AG04450 (cell line): Measurements from ENCODE around the gene KIF1C. TPM values are rescaled to one million over a fixed set of nuclear protein-coding genes. Genes with fewer than 3 reads are reported as not detected.
A peak's percentile ranks its signal among the peaks of the same experiment; 100 is the strongest.

Experiments used
- CTCF ChIA-PET: fragments of 300-600, 350-600 bp; formaldehyde crosslinking; extraction: SDS; loops from one replicate; lab custom pipeline; 2022; ENCODE audit warnings: antibody characterized with exemption, inconsistent platforms; lab: Charles Lee
- POLR2A ChIA-PET: fragments of 350-600 bp; formaldehyde crosslinking; extraction: SDS; loops from one replicate; lab custom pipeline; 2021; ENCODE audit warnings: antibody characterized with exemption, inconsistent platforms; lab: Yijun Ruan, JAX
- DNase-seq: peaks from one replicate; pipeline ENCODE4 v3.0.0-alpha.2; 2011; ENCODE audit warnings: low read depth, low spot score
- H3K27ac ChIP-seq: one replicate; pipeline ENCODE4 v1.5.1; 2012; ENCODE audit warnings: low read depth, low read length, control low read depth
- H3K27me3 ChIP-seq: one replicate; pipeline ENCODE4 v1.6.0; 2012; ENCODE audit warnings: low read length; ENCODE audit not compliant: control insufficient read depth, insufficient read depth
- H3K4me3 ChIP-seq: 2 replicates; pipeline ENCODE4 v1.5.1; 2011; ENCODE audit warnings: mild to moderate bottlenecking, low read depth, low read length, control low read depth
- H3K9me3 ChIP-seq: 2 replicates; pipeline ENCODE4 v1.5.1; 2012; ENCODE audit warnings: low read length; ENCODE audit not compliant: control insufficient read depth, insufficient read depth
- CTCF ChIP-seq: IDR thresholded peaks from 2 replicates; pipeline ENCODE4 v1.5.1; 2011; ENCODE audit warnings: low read depth, low read length, control low read depth, inconsistent platforms
- polyA plus RNA-seq: library from polyadenylated mRNA; depleted of rRNA; stranded (reverse); fragments of >200 nt; gene quantifications from 2 replicates; pipeline ENCODE4 v1.2.3, GENCODE V29; 2011

The KIF1C gene
- polyA plus RNA-seq, 1 experiment = 49.8 TPM

GRCh38 chr17:4986951-4987766 is 10.6 kb upstream of the KIF1C start, which contains the start of gene CAMTA2:
Gene CAMTA2 (minus strand): TSS chr17:4987675. CDS start chr17:4986222, 1,453 bp downstream.
- DNase-seq = no peak
- Histone ChIP-seq H3K27ac (peak within 1 kb of the TSS; percentile 52), H3K4me3 (peak within 1 kb of the TSS; percentile 85), H3K27me3 (no peaks in the 10 kb centered on the region), H3K9me3 (no peaks in the 10 kb centered on the region; the same call in 1 of the 2 replicates)
- ChIA-PET POLR2A (interaction anchor here (1.2 to 3.1 kb wide), 4 partner anchors 10 to 72 kb away, joined by 4 to 11 read pairs (median 6); partner anchors contain the start of genes INCA1, KIF1C and SPAG7), CTCF (interaction anchor here (0.7 to 1.9 kb wide), 12 partner anchors 8 to 78 kb away, joined by 3 to 6 read pairs (median 4); partner anchors contain the start of genes INCA1, KIF1C and SLC25A11)
- TF ChIP-seq CTCF = peak; percentile 62

- Histone ChIP-seq H3K27ac (peak overlapping the region; percentile 52), H3K27me3 (no peaks in the 10 kb centered on the region), H3K4me3 (peak overlapping the region; percentile 85), H3K9me3 (no peaks in the 10 kb centered on the region; the same call in 1 of the 2 replicates)
- DNase-seq = no peak
- ChIA-PET POLR2A (interaction anchor here (0.8 to 3.1 kb wide), 5 partner anchors 10 to 71 kb away, joined by 3 to 11 read pairs (median 5); partner anchors contain the start of genes INCA1, KIF1C and SPAG7), CTCF (interaction anchor here (0.6 to 1.9 kb wide), 12 partner anchors 8 to 79 kb away, joined by 3 to 7 read pairs (median 4); partner anchors contain the start of genes INCA1, KIF1C and SLC25A11)
- no peak for TF ChIP-seq CTCF
Measured at GRCh38 chr17:4987767-4988567, 9.8 kb upstream of the KIF1C start.

- TF ChIP-seq CTCF = no peak
- ChIA-PET POLR2A (no interaction called here), CTCF (interaction anchor here (0.9 kb wide), 2 partner anchors 8 to 14 kb away, joined by 3 to 5 read pairs; no protein-coding TSS in a partner anchor)
- no peaks in the 10 kb centered on the region for H3K9me3 ChIP-seq
- no peak overlapping the region for H3K4me3 ChIP-seq
- no peaks in the 10 kb centered on the region for H3K27me3 ChIP-seq
- DNase-seq = no peak
- H3K27ac ChIP-seq = no peak overlapping the region
Measured at GRCh38 chr17:4994081-4994595, 3.6 kb upstream of the KIF1C start.

GRCh38 chr17:4998027-4998731 is 429 bp downstream of the KIF1C start:
- ChIA-PET CTCF (interaction anchor here (1.5 to 1.8 kb wide), 3 partner anchors 9 to 64 kb away, joined by 3 to 5 read pairs (median 4); partner anchors contain the start of gene CAMTA2), POLR2A (interaction anchor here (1.0 to 1.7 kb wide), 8 partner anchors 9 to 59 kb away, joined by 3 to 15 read pairs (median 5); partner anchors contain the start of genes CAMTA2, PFN1, RNF167 and SLC25A11)
- no peaks in the 10 kb centered on the region for H3K27me3 ChIP-seq
- TF ChIP-seq CTCF = no peak
- H3K27ac ChIP-seq = no peak overlapping the region
- no peak for DNase-seq
- no peaks in the 10 kb centered on the region; the same call in 1 of the 2 replicates for H3K9me3 ChIP-seq
- H3K4me3 ChIP-seq = peak overlapping the region; percentile 94
